ENCODE results near the gene MAD1L1.

MAD1L1 gene

GRCh38 chr7:2258661-2259365 is 26.1 kb upstream of the MAD1L1 start:
- DNase-seq (ENCODE audit: low spot score) (no peak), FAIRE-seq (peak; percentile 89)

DNA sequence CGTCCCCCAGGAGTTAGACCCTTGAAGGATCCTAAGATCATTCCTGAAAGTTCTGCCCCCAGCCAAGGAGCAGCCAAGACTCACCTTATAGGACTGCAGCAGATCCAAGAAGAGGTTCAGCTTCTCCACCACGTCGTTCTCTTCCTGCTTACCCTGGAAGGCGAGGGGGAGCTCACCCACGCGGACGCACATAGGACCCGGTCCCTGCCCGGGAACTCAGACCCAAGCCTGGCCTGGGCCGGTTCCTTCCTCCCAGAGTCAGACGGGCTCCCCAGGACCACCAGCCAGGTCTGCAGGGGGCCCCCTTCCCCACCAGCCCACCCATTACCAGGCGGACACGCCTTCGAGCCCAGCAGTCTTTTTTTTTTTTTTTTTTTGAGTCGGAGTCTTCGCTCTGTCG is 24.9 kb upstream of the MAD1L1 start:
- no peak for DNase-seq (ENCODE audit: low spot score)
- FAIRE-seq: peak; percentile 84

- DNase-seq (ENCODE audit: low spot score) (no peak), FAIRE-seq (no peak)
Observed at GRCh38 chr7:2257046-2257551, 24.4 kb upstream of the MAD1L1 start.

GRCh38 chr7:2256306-2257045 is 23.7 kb upstream of the MAD1L1 start:
- DNase-seq (ENCODE audit: low spot score) (no peak), FAIRE-seq (peak; percentile 94)

DNA sequence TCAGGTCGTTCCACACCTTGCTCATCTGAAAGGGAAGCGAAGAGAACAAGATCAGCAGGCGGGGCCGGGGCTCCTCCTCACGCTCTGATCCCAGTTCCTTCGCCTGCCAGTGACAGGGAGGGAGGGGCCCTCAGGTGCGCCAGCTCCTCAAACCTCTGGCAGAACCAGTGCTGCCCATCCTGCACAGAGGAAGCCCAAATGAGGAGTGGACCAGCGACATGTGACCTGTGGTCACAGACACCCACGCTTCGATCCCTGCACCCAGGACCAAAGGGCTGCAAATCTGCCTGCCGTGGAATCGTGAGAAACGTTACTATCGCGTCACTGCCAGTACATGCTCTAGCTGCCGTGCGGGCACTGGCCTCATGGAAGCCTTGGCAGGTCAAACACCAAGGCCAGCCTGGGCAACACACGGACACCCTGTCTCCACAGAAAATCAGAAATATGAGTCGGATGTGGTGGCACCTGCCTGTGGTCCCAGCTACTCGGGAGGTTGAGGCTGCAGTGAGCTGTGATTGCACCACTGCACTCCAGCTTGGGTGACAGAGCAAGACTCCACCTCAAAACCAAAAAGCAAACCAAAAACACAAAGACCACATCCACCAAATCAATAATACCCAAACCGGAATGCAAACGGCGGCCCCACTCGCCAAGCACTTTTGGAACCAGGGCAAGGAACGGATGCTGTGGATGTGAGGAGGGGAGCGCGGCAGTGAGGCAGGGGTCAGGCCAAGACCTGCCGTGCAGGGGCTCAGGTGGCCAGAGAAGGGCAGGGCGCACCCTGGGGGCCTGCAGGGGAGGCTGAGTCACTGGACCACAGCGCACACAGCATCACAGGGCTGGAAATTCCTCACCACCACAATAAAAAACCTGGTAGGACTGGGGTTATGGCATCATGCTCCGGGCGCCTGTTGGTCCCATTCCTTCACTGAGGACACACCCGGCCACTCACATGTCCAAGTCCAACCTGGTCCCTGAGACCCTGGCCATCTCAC is 22.7 kb upstream of the MAD1L1 start:
- FAIRE-seq (peak; percentile 62), DNase-seq (ENCODE audit: low spot score) (no peak)

DNA sequence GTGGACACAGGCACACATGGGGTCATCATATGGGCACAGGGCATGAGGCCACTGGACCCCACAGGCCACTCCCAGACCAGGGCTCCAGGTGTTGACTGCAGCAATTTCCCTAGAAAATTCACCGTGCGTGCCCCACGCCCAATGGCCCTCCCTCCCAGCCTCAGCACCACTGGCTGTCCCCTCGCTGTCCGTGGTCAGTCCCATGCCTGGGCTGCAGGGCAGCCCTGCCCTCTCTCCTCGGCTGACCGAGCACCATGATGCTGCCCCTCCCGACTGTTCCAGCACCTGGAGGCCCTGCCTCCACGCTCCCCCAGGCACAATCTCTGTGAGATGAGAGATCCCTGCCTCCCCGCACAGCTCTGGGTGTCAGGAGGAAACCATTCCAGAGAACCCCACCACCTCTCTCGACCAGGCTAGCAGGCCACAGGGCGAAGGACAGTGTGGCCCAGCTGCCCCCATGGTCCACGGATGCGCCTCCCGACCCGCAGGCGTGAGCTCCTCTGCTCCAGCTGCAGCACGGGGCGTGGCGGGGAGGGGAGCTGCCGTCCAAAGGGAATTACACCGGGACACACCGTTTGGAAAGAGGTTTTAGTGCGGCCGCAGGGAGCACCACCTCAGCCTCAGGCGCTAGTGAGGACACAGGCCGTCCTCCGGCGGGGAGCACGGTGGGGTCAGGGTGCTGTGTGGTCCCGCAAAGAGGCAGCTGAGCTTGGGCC is 21.8 kb upstream of the MAD1L1 start:
- DNase-seq (ENCODE audit: low spot score) (no peak), FAIRE-seq (peak; percentile 70)

- DNase-seq (ENCODE audit: low spot score) (no peak), FAIRE-seq (peak; percentile 40)
Observed at GRCh38 chr7:2253525-2254244, 20.9 kb upstream of the MAD1L1 start.

- peak; percentile 80 for FAIRE-seq
Observed at GRCh38 chr7:2253021-2253420, 20.3 kb upstream of the MAD1L1 start.

DNA sequence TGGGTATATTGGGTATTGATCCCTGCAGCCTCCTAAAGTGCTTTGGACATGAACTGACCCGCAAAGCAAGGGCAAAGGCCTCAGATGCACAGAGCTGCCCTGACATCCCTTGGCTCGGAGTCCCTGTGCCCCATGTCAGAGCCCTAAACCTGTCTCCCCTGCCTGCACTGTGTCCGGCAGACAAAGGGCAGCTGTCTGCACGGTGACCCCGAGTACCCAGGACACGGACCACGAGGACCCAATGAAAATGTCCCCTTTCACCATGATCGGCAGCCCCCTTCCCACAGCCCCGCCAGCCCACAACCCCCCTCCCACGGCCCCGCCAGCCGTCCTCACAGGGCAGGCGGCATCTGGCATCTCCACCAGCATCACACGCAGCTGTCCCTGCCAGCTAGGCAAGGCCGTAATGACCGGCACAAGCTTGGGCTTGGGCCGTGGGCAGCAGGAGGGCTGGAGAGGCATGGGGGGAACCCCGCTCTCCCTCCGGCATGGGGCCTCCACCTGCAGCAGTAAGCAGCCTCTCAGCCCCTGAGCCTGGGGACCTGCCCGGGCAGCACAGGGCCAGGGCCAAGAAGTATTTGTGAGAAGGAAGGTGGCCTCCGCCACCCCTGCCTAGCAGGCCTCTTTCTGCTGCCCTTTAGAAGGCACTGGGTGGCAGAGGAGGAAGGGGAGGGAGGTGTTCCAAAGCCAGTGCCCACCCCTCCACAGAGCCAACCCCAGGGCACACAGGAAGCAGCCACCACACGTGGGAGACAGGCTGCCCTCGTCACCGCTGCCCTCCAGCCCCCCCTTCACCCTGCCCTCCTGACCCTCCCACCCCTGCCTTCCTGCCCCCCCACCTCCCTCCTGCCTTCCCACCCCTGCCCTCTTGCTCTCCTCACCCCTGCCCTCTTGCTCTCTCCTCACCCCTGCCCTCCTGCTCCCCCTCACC is 19.4 kb upstream of the MAD1L1 start:
- DNase-seq (ENCODE audit: low spot score): no peak
- FAIRE-seq: peak; percentile 96

More at GRCh38 chr7:2253021-2253420, 20.3 kb upstream of the MAD1L1 start:
- DNase-seq (ENCODE audit: low spot score): no peak

GRCh38 chr7:2251381-2251780 is 18.6 kb upstream of the MAD1L1 start:
- no peak for FAIRE-seq
- DNase-seq (ENCODE audit: low spot score): no peak

DNA sequence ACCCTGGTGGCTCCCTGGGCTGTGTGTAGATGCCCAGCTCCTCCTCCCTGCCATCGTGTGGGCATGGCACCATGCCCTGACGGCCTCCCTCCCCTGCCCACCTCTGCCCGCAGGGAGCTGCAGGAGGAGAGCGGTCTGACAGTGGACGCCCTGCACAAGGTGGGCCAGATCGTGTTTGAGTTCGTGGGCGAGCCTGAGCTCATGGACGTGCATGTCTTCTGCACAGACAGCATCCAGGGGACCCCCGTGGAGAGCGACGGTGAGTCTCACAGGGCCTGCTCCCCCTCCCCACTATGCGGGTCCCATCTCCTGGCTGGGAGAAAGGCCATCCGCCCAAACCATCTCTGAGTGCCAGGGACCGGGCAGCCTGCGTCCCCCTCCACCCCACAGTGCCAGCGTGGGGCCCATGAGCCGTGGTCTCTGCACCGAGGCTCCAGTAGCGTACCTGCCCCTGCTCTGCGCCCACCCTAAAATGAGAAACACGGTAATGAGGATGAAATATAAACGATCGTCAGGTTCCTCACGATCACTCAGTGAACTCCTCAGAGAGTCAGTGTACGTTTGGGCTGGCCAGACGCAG is 17.1 kb upstream of the MAD1L1 start:
- peak; percentile 88 for FAIRE-seq
- DNase-seq (ENCODE audit: low spot score): no peak

DNA sequence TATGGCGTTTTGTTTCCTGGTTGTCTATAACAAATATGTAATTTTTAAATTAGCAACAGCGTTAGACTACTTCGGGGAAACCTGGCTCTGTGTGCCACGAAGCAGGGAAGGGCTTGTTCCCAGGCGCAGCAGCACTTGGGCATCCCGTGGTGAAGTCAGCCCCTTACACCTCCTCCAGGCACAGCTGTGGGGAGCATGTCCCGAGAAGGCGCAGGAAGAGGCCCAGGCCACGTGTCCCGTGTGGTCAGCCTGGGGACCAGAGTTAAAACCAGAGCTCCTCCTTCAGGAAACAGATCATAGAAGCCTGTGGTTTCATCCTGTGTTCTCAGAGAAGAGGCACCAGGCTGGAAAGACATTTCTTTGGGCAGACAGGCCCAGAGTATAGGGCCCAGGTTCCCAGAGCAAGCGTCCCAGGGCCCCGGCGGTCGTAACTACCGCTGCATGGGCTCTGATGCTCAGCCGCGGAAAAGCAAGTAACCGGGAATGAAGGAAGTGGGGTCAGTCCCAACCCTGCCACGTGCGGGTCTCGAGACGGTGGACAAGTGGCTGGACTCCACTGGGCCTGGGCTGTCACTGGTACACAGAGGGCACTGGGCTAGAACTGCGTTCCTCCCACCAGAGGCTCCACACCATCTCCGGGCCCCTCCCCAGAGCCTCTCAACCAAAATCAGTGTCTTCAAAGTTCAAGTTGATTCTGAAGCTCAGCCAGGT is 16.4 kb upstream of the MAD1L1 start:
- FAIRE-seq: peak; percentile 96
- DNase-seq (ENCODE audit: low spot score): peak; percentile 84

GRCh38 chr7:2247141-2247995 is 14.6 kb upstream of the MAD1L1 start:
- FAIRE-seq (peak; percentile 70), DNase-seq (ENCODE audit: low spot score) (peak; percentile 73)

- DNase-seq (ENCODE audit: low spot score) (no peak), FAIRE-seq (peak; percentile 50)
Observed at GRCh38 chr7:2245883-2246675, 13.3 kb upstream of the MAD1L1 start.

- peak; percentile 77 for FAIRE-seq
Observed at GRCh38 chr7:2244404-2244995, 11.8 kb upstream of the MAD1L1 start.

GRCh38 chr7:2243458-2243857 is 10.7 kb upstream of the MAD1L1 start:
- FAIRE-seq (no peak), DNase-seq (ENCODE audit: low spot score) (no peak)

More at GRCh38 chr7:2244404-2244995, 11.8 kb upstream of the MAD1L1 start:
- DNase-seq (ENCODE audit: low spot score): no peak

All from urothelium cell line (cell line).